ENCODE results near the gene PFKP.

GRCh38 chr10:3099291-3100092, 32.1 kb downstream of the PFKP start:
- TF ChIP-seq CTCF (IDR thresholded peaks at IDR 0.05; ENCODE audit: low read depth, low read length, poor library complexity, severe bottlenecking) (no peak), EZH2phosphoT487 (IDR thresholded peaks at IDR 0.05; ENCODE audit: borderline replicate concordance, low read length) (no peak)

Measured in DOHH2 (cell line).